ENCODE results near the gene ASTN2.

- TF ChIP-seq CTCF (IDR thresholded peaks at IDR 0.05) (no peak), POLR2A (IDR thresholded peaks at IDR 0.05) (no peak)
These were observed 326.1 kb downstream of the ASTN2 start for GRCh38 chr9:117088786-117089185.

Measured in right lobe of liver (tissue), 4 donors.